GM19452 (cell line): Measurements from ENCODE around the gene CUEDC1.

Experiments
- ATAC-seq: cut with Tn5 transposase; IDR thresholded peaks from one replicate; pipeline ENCODE4 v1.9.1; 2021; ENCODE audit not compliant: unreplicated experiment

Gene CUEDC1

GRCh38 chr17:57866723-57867122 lies 88.5 kb downstream of the CUEDC1 start:
- ATAC-seq: no peak

GRCh38 chr17:57866319-57866718 lies 88.9 kb downstream of the CUEDC1 start:
- no peak for ATAC-seq

- no peak for ATAC-seq
Measured at GRCh38 chr17:57864273-57864672, 90.9 kb downstream of the CUEDC1 start.

- no peak for ATAC-seq
Measured at GRCh38 chr17:57862694-57863667, 92.2 kb downstream of the CUEDC1 start.

- no peak for ATAC-seq
Measured at GRCh38 chr17:57861790-57862693, 93.2 kb downstream of the CUEDC1 start.

- no peak for ATAC-seq
Measured at GRCh38 chr17:57861000-57861789, 94.0 kb downstream of the CUEDC1 start.

GRCh38 chr17:57860414-57860999 lies 94.7 kb downstream of the CUEDC1 start:
- no peak for ATAC-seq

- no peak for ATAC-seq
Measured at GRCh38 chr17:57859601-57860413, 95.4 kb downstream of the CUEDC1 start.

GRCh38 chr17:57858838-57859237 lies 96.4 kb downstream of the CUEDC1 start:
- no peak for ATAC-seq

- no peak for ATAC-seq
Measured at GRCh38 chr17:57856792-57857620, 98.2 kb downstream of the CUEDC1 start.

- ATAC-seq: no peak
Measured at GRCh38 chr17:57855391-57856035, 99.7 kb downstream of the CUEDC1 start.

GRCh38 chr17:57853695-57854094 lies 101.5 kb downstream of the CUEDC1 start:
- no peak for ATAC-seq

GRCh38 chr17:57852955-57853328 lies 102.3 kb downstream of the CUEDC1 start:
- no peak for ATAC-seq

GRCh38 chr17:57852092-57852954 lies 102.9 kb downstream of the CUEDC1 start:
- no peak for ATAC-seq

- peak; percentile 97 for ATAC-seq
Measured at GRCh38 chr17:57849874-57850754, 105.1 kb downstream of the CUEDC1 start, which contains the start of gene MRPS23. MRPS23 (minus strand) TSS chr17:57850044; CDS start chr17:57850010, 34 bp downstream.

- no peak for ATAC-seq
Measured at GRCh38 chr17:57849163-57849873, 105.9 kb downstream of the CUEDC1 start.
